Hepatocyte (in vitro differentiated cells): ENCODE data around the gene CFLAR. TPM values are rescaled to one million over a fixed set of nuclear protein-coding genes. Genes with fewer than 3 reads are reported as not detected.

ENCODE experiments used
- DNase-seq: peaks from one replicate; pipeline ENCODE4 v3.0.0-alpha.2; 2016; ENCODE audit warnings: low spot score
- H2AFZ ChIP-seq: fragments of 200-600 bp; sonication (generic); 2 replicates; pipeline ENCODE4 v1.6.0; 2016; ENCODE audit warnings: antibody characterized with exemption, mild to moderate bottlenecking
- H3K27ac ChIP-seq: fragments of 200-600 bp; sonication (generic); 2 replicates; pipeline ENCODE4 v1.5.1; 2016; ENCODE audit warnings: mild to moderate bottlenecking
- H3K27me3 ChIP-seq: fragments of 200-600 bp; sonication (generic); 2 replicates; pipeline ENCODE4 v1.6.1; 2016
- H3K36me3 ChIP-seq: fragments of 200-600 bp; sonication (generic); replicated peaks from 2 replicates; pipeline ENCODE4 v1.5.1; 2016; ENCODE audit warnings: low read depth; ENCODE audit not compliant: insufficient read depth
- H3K4me1 ChIP-seq: fragments of 200-600 bp; sonication (generic); 2 replicates; pipeline ENCODE4 v1.5.1; 2016; ENCODE audit warnings: mild to moderate bottlenecking, moderate library complexity; ENCODE audit not compliant: insufficient read depth
- H3K4me2 ChIP-seq: fragments of 200-600 bp; sonication (generic); 2 replicates; pipeline ENCODE4 v1.6.0; 2016
- H3K4me3 ChIP-seq: fragments of 200-600 bp; sonication (generic); 2 replicates; pipeline ENCODE4 v1.5.1; 2016; ENCODE audit warnings: mild to moderate bottlenecking
- H3K79me2 ChIP-seq: fragments of 200-600 bp; sonication (generic); 2 replicates; pipeline ENCODE4 v1.6.0; 2017; ENCODE audit warnings: mild to moderate bottlenecking
- H3K9me2 ChIP-seq: fragments of 200-600 bp; sonication (generic); replicated peaks from 2 replicates; pipeline ENCODE4 v1.6.0; 2017; ENCODE audit warnings: mild to moderate bottlenecking; ENCODE audit not compliant: insufficient read depth
- H3K9me3 ChIP-seq: fragments of 200-600 bp; sonication (generic); 2 replicates; pipeline ENCODE4 v1.5.1; 2016; ENCODE audit warnings: low read depth, mild to moderate bottlenecking
- H4K20me1 ChIP-seq: fragments of 200-600 bp; sonication (generic); 2 replicates; pipeline ENCODE4 v1.6.0; 2016; ENCODE audit warnings: mild to moderate bottlenecking; ENCODE audit not compliant: insufficient read depth, poor library complexity, severe bottlenecking
- EZH2 ChIP-seq: fragments of 200-600 bp; sonication (generic); IDR thresholded peaks from 2 replicates; pipeline ENCODE4 v1.6.1; 2016; ENCODE audit warnings: antibody characterized with exemption, mild to moderate bottlenecking, borderline replicate concordance
- EZH2phosphoT487 ChIP-seq: fragments of 200-600 bp; sonication (generic); IDR thresholded peaks from one replicate; pipeline ENCODE4 v1.6.1; 2018; ENCODE audit warnings: antibody characterized with exemption, mild to moderate bottlenecking, low read depth, moderate library complexity; ENCODE audit not compliant: unreplicated experiment, severe bottlenecking
- WGBS: methylation state at CpG from one replicate; pipeline ENCODE4 v1.1.6; 2016; ENCODE audit warnings: low lambda C conversion rate; ENCODE audit errors: missing lambda C conversion rate; 5-methylcytosine and 5-hydroxymethylcytosine counted together
- polyA plus RNA-seq: library from polyadenylated mRNA; unstranded; fragments of >200 nt; fragmentation: Nextera tagmentation; extraction: Ambion mirVana; gene quantifications from 2 replicates; pipeline ENCODE4 v1.2.1, GENCODE V29; 2016
- total RNA-seq: library from RNA; depleted of rRNA; stranded (reverse); fragments of >200 nt; gene quantifications from 2 replicates; pipeline ENCODE4 v1.2.3, GENCODE V29; 2014
- TF ChIP-seq, protein P1 (sequence below): fragments of 200-600 bp; sonication (generic); IDR thresholded peaks from 2 replicates; pipeline ENCODE4 v1.5.1; 2016; ENCODE audit warnings: antibody characterized with exemption, mild to moderate bottlenecking; ENCODE audit not compliant: poor library complexity

Gene CFLAR
- total and polyA plus RNA-seq, 2 experiments from 2014 or later, result 46.0 to 65.9 TPM

DNA sequence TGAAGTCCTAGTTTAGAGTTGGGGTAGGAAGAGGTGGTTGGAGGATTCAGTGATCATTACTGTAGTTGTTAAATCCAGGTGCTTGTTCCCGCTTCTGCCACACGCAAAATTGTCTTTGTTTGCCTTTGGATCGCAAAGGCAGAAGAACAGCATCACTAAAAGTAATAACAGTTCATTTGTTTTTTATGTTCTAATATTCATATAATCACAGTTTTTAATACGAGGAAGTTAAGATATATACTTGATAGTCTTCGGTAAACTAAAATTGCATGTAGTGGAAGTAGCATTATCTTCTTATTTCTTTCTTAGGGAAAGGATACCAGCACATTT, 43.8 kb upstream of the CFLAR start:
- Histone ChIP-seq H3K36me3 (no peaks in the 10 kb centered on the region), H2AFZ (peak overlapping the region; percentile 79), H3K4me3 (peak overlapping the region; percentile 50), H3K27ac (peak overlapping the region; percentile 91), H3K79me2 (peaks cover 75% of the 10 kb centered on the region), H3K4me1 (peaks cover 21% of the 10 kb centered on the region), H3K4me2 (peak overlapping the region; percentile 78), H3K9me3 (no peaks in the 10 kb centered on the region), H3K27me3 (no peaks in the 10 kb centered on the region), H3K9me2 (no peaks in the 10 kb centered on the region), H4K20me1 (peaks cover 4% of the 10 kb centered on the region)
- DNase-seq, result no peak
- 9% methylated on average over 5 of the region's 5 CpGs for WGBS
- TF ChIP-seq EZH2phosphoT487 (no peak), EZH2 (no peak)
- TF ChIP-seq, protein P1, sequence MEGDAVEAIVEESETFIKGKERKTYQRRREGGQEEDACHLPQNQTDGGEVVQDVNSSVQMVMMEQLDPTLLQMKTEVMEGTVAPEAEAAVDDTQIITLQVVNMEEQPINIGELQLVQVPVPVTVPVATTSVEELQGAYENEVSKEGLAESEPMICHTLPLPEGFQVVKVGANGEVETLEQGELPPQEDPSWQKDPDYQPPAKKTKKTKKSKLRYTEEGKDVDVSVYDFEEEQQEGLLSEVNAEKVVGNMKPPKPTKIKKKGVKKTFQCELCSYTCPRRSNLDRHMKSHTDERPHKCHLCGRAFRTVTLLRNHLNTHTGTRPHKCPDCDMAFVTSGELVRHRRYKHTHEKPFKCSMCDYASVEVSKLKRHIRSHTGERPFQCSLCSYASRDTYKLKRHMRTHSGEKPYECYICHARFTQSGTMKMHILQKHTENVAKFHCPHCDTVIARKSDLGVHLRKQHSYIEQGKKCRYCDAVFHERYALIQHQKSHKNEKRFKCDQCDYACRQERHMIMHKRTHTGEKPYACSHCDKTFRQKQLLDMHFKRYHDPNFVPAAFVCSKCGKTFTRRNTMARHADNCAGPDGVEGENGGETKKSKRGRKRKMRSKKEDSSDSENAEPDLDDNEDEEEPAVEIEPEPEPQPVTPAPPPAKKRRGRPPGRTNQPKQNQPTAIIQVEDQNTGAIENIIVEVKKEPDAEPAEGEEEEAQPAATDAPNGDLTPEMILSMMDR, result no peak

DNA sequence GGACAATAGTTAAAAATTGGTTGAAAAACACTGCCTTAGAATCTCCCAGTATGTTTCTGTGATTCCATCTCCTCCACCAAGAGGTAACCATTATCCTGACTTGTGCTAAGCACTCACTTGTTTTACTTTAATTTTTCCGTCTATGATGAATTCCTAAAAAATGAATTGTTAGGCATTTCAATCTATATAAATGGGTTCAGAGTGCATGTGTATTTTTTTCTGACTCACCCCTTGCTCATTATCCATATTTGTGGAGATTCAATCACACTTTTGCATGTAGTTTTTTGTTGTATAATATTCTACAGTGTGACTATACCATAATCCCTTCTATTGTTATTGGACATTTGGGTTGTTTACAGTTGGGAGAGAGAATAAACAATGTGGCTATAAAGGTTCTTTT, 42.9 kb upstream of the CFLAR start:
- H3K79me2 ChIP-seq, result peaks cover 72% of the 10 kb centered on the region
- WGBS, result 91% methylated on average over 1 of the region's 1 CpG

DNA sequence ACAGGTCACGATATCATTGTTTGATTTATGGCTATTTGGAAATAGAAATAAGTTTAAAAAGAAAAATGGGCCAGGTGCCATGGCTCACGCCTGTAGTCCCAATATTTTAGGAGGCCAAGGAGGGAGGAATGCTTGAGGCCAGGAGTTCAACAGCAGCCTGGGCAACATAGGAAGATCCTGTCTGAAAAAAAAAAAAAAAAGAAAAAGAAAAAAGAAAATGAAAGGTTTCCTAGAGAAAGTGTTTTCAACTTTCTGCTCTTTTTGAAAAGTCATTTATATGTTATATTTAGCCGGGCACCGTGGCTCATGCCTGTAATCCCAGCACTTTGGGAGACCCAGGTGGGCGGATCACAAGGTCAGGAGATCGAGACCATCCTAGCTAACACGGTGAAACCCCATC, 41.0 kb upstream of the CFLAR start:
- WGBS, result 98% methylated on average over 7 of the region's 7 CpGs
- TF ChIP-seq EZH2, result no peak
- TF ChIP-seq EZH2phosphoT487, result no peak
- TF ChIP-seq, protein P1, result no peak
- Histone ChIP-seq H3K4me1 (peaks cover 16% of the 10 kb centered on the region), H2AFZ (no peak overlapping the region), H3K9me3 (no peaks in the 10 kb centered on the region), H4K20me1 (no peaks in the 10 kb centered on the region), H3K36me3 (no peaks in the 10 kb centered on the region), H3K4me2 (no peak overlapping the region), H3K9me2 (no peaks in the 10 kb centered on the region), H3K27me3 (no peaks in the 10 kb centered on the region), H3K79me2 (peaks cover 56% of the 10 kb centered on the region), H3K27ac (no peak overlapping the region), H3K4me3 (no peak overlapping the region)
- no peak for DNase-seq

More for the DNA sequence above, 42.9 kb upstream of the CFLAR start:
- Histone ChIP-seq H3K4me3 (no peak overlapping the region), H3K36me3 (no peaks in the 10 kb centered on the region), H3K4me1 (peaks cover 21% of the 10 kb centered on the region), H2AFZ (no peak overlapping the region), H4K20me1 (peaks cover 4% of the 10 kb centered on the region), H3K4me2 (peak overlapping the region; percentile 78), H3K9me3 (no peaks in the 10 kb centered on the region), H3K27me3 (no peaks in the 10 kb centered on the region), H3K27ac (no peak overlapping the region), H3K9me2 (no peaks in the 10 kb centered on the region)
- no peak for DNase-seq
- TF ChIP-seq, protein P1, result no peak

DNA sequence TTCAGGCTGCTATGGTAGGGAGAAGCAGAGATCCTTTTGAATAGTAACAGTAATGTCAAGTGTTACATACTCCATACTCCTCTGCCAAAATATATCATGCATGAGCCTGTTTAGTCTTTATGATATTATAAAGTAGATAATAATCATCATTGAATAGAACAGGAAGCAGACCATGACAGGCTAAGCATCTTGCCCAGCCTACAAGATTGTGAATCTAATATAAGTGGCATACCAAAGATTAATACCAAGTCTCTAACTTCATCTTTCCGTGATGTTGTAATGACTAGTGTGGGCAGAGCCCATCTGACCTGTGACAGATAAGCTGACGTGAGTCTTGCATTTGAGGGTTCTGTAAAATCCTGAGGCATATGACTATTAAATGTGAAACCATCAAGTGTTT, 31.1 kb upstream of the CFLAR start:
- Histone ChIP-seq H3K27ac (no peak overlapping the region), H3K9me3 (no peaks in the 10 kb centered on the region), H4K20me1 (no peaks in the 10 kb centered on the region), H3K36me3 (no peaks in the 10 kb centered on the region), H3K4me3 (no peak overlapping the region), H2AFZ (no peak overlapping the region), H3K4me1 (no peaks in the 10 kb centered on the region), H3K79me2 (peaks cover 6% of the 10 kb centered on the region), H3K27me3 (no peaks in the 10 kb centered on the region), H3K4me2 (no peak overlapping the region), H3K9me2 (no peaks in the 10 kb centered on the region)
- TF ChIP-seq, protein P1, result no peak
- TF ChIP-seq EZH2 (no peak), EZH2phosphoT487 (no peak)
- no peak for DNase-seq
- WGBS, result 92% methylated on average over 2 of the region's 2 CpGs
